ENCODE measurements around the gene GZMH. TPM values are rescaled to one million over a fixed set of nuclear protein-coding genes. Genes with fewer than 3 reads are reported as not detected.

The GZMH gene
- polyA plus RNA-seq, 4 donors = 0.09 to 0.51 TPM; not detected in 2

Other genes starting within 250 kb of the GZMH start
- 10 to 100 TPM; 11.2 to 45.1 (median 29.1) TPM for gene NFATC4, start 241.5 kb downstream of the GZMH start, polyA plus RNA-seq
- 10 to 100 TPM in 1 of 4 donors, 1 to 10 TPM in 1, under 1 TPM in 2; 0.22 to 53.2 (median 3.9) TPM for gene NYNRIN, start 210.7 kb downstream of the GZMH start, polyA plus RNA-seq
- gene CBLN3, start 180.0 kb downstream of the GZMH start, polyA plus RNA-seq = 1 to 10 TPM in 2 of 4 donors, under 1 TPM in 1, not detected in 1; 0.27 to 4.8 (median 1.9) TPM
- 10 to 100 TPM; 21.3 to 75.6 (median 36.4) TPM for gene KHNYN, start 179.7 kb downstream of the GZMH start, polyA plus RNA-seq
- 10 to 100 TPM; 41.4 to 52.6 (median 50.2) TPM for gene SDR39U1, start 166.9 kb downstream of the GZMH start, polyA plus RNA-seq
- gene CMA1, start 101.4 kb downstream of the GZMH start, polyA plus RNA-seq = 1 to 10 TPM in 2 of 4 donors, not detected in 2; 1.1 to 1.4 TPM
- gene CTSG, start 33.4 kb downstream of the GZMH start, polyA plus RNA-seq = 1 to 10 TPM in 1 of 4 donors, under 1 TPM in 1, not detected in 2; 0.24 to 2.6 TPM
- gene GZMB, start 24.5 kb upstream of the GZMH start, polyA plus RNA-seq = 1 to 10 TPM in 2 of 4 donors, under 1 TPM in 1, not detected in 1; 0.47 to 1.7 (median 1.6) TPM